Neural crest cell (in vitro differentiated cells): ENCODE results near the gene POLR1A. TPM values are rescaled to one million over a fixed set of nuclear protein-coding genes. Genes with fewer than 3 reads are reported as not detected.

Experiments
- DNase-seq: peaks from one replicate; pipeline ENCODE4 v3.0.0; 2021; ENCODE audit warnings: low read depth, mixed read lengths, low spot score
- H3K27ac Mint-ChIP-seq: one replicate; pipeline ENCODE4 v1.8.0; 2021; ENCODE audit warnings: mild to moderate bottlenecking, mixed read lengths; ENCODE audit not compliant: unreplicated experiment
- H3K27me3 Mint-ChIP-seq: 2 replicates; pipeline ENCODE4 v1.8.0; 2021; ENCODE audit warnings: low read depth, mild to moderate bottlenecking, mixed read lengths
- H3K36me3 Mint-ChIP-seq: 2 replicates; pipeline ENCODE4 v1.8.0; 2021; ENCODE audit warnings: low read depth, mild to moderate bottlenecking, mixed read lengths
- H3K4me1 Mint-ChIP-seq: 2 replicates; pipeline ENCODE4 v1.8.0; 2021; ENCODE audit warnings: mixed read lengths
- H3K4me3 Mint-ChIP-seq: one replicate; pipeline ENCODE4 v1.8.0; 2021; ENCODE audit warnings: mild to moderate bottlenecking, mixed read lengths
- H3K9me3 Mint-ChIP-seq: 2 replicates; pipeline ENCODE4 v1.8.0; 2021; ENCODE audit warnings: mixed read lengths
- total RNA-seq: library from RNA; stranded (reverse); gene quantifications from 2 replicates; pipeline ENCODE4 v1.2.1, GENCODE V29; 2021
- TF ChIP-seq, protein P1 (sequence below): fragments of 200-600 bp; sonication (generic); conservative IDR thresholded peaks from 2 replicates; pipeline ENCODE4 v1.5.0; 2021; ENCODE audit warnings: antibody characterized with exemption, mild to moderate bottlenecking

POLR1A gene
- total RNA-seq, 1 donor from 2014 or later = 67.8 TPM

- Mint-ChIP-seq H3K36me3 (peaks cover 17% of the 10 kb centered on the region), H3K4me1 (peaks cover 25% of the 10 kb centered on the region), H3K27ac (peak overlapping the region; percentile 99), H3K27me3 (no peaks in the 10 kb centered on the region), H3K4me3 (peak overlapping the region; percentile 53), H3K9me3 (no peaks in the 10 kb centered on the region)
- no peak for DNase-seq
- TF ChIP-seq, protein P1, sequence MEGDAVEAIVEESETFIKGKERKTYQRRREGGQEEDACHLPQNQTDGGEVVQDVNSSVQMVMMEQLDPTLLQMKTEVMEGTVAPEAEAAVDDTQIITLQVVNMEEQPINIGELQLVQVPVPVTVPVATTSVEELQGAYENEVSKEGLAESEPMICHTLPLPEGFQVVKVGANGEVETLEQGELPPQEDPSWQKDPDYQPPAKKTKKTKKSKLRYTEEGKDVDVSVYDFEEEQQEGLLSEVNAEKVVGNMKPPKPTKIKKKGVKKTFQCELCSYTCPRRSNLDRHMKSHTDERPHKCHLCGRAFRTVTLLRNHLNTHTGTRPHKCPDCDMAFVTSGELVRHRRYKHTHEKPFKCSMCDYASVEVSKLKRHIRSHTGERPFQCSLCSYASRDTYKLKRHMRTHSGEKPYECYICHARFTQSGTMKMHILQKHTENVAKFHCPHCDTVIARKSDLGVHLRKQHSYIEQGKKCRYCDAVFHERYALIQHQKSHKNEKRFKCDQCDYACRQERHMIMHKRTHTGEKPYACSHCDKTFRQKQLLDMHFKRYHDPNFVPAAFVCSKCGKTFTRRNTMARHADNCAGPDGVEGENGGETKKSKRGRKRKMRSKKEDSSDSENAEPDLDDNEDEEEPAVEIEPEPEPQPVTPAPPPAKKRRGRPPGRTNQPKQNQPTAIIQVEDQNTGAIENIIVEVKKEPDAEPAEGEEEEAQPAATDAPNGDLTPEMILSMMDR = no peak
These were observed 69.0 kb downstream of the POLR1A start for GRCh38 chr2:86036669-86037138.

DNA sequence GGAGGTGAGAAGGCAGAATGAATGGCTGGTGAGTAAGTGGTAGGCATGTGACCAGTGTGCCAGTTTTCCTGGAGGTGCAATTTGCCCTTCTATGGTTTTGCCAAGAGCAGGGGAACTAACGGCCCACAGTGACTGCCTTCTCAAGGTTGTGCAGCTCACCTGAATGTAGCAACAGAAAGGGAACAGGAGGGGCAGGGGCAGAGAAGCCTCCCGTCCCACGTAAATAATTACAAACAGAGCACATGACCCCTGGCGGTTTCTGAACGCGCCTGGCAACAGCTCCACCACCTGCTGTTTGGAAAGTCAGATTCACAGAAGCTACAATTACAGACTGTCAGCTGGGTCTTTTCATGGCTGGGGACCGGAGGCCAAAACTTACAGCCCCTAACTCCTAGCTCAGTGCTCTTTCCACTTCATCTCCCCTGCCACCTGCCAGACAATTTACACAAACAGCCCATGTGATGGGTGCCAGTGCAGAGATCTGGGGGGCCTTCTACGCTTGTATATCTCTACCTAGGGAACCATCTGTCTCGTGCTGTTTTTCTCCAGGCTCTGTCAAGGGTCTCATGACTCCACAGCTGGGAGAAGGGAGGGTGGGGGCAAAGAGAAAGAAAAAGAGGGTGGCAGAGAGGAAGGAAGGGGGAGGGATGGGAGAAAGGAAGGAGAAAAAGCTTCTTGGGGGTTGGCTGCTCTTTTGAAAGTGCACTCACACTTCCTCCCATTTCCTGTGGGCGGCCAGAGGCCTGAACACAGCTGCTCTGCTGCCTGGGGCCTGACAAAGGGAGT lies 69.6 kb downstream of the POLR1A start:
- Mint-ChIP-seq H3K27ac (peak overlapping the region; percentile 99), H3K4me3 (peak overlapping the region; percentile 53), H3K4me1 (peaks cover 25% of the 10 kb centered on the region), H3K36me3 (peaks cover 17% of the 10 kb centered on the region), H3K9me3 (no peaks in the 10 kb centered on the region), H3K27me3 (no peaks in the 10 kb centered on the region)
- DNase-seq = peak; percentile 35
- TF ChIP-seq, protein P1 = peak; percentile 13

DNA sequence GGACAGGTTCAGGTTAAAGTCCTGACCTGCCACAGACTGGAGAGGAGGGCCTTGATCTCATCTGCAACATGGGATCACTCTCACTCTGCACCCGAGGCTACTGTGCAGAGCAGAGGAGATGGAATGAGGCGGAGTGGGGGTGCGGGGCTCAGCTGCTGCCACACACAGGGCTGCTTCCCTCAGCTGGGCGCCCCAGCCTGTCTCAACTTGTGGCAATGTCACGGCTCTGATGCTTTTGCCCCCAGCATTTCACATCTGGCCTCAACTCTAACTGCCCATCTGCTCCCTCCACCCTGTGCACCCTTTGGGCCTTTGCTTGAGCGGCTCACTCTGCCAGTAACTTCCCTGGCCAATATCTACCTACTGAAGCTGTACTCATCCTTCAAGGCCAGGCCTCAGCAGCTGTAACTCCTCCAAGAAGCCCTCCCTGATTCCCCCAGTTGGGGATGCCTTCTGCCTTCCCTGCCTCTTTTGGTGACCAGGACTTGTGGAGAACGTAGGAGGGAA lies 70.3 kb downstream of the POLR1A start:
- H3K27ac Mint-ChIP-seq = peak overlapping the region; percentile 99
- no peaks in the 10 kb centered on the region for H3K27me3 Mint-ChIP-seq
- TF ChIP-seq, protein P1 = no peak
- peaks cover 17% of the 10 kb centered on the region for H3K36me3 Mint-ChIP-seq
- H3K4me3 Mint-ChIP-seq = no peak overlapping the region
- no peaks in the 10 kb centered on the region for H3K9me3 Mint-ChIP-seq
- peaks cover 25% of the 10 kb centered on the region for H3K4me1 Mint-ChIP-seq
- DNase-seq = no peak

DNA sequence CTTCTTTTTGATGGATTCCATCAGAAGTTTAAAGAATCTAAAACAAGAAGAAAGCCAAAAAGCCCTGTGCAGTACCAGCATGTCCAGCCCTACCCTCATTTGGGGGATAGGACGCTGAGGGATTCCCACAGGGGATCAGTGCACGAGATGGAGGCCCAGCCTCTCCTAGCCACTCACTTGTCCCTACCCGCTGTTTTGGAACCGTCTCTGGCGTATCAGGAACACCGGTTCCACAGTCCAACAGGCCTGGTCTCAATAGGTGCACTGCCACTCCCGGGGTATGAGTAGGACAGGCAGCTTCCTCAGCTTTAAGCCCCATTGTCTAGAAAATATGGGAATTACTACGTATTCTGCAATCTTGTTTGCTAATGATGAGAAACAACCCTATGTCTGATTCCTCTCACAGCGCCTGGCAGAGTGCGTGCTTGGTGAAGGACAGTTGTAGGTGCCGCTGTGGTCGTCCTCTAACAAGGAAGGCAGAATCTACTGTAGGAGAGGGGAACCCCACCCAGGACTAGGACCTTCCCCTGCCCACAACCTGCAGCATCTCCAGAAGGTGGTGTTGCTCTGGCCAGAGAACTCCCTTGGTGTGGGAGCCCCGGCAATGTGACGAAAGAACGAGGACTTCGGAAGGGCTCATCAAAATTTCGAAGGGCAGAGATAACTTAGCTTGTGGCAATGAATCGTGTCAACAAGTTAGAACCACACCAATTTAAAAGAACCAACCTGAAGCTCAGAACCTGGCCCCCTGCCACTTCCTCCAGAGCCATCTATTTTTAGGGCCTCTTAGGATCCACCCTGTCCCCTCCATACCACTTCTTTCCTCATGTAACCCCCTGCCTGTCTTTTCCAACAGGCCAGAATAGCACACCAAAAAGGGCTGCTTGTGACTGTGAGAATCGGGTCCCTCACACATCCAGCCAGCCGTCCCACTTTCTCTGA lies 71.7 kb downstream of the POLR1A start:
- Mint-ChIP-seq H3K36me3 (peaks cover 17% of the 10 kb centered on the region), H3K27ac (no peak overlapping the region)

More for the DNA sequence above, 71.7 kb downstream of the POLR1A start:
- Mint-ChIP-seq H3K4me3 (no peak overlapping the region), H3K9me3 (no peaks in the 10 kb centered on the region), H3K4me1 (peaks cover 25% of the 10 kb centered on the region), H3K27me3 (no peaks in the 10 kb centered on the region)
- TF ChIP-seq, protein P1 = no peak
- no peak for DNase-seq
